Measurements from ENCODE around the gene GDPGP1. TPM values are rescaled to one million over a fixed set of nuclear protein-coding genes. Genes with fewer than 3 reads are reported as not detected.
"Not testable (repeated sequence)": the region's sequence is repeated elsewhere in the genome, so short reads cannot be mapped to it uniquely, and the experiment has no call there.

GDPGP1 gene
- polyA plus RNA-seq, 5 donors: 1.7 to 4.6 (median 4.3) TPM

DNA sequence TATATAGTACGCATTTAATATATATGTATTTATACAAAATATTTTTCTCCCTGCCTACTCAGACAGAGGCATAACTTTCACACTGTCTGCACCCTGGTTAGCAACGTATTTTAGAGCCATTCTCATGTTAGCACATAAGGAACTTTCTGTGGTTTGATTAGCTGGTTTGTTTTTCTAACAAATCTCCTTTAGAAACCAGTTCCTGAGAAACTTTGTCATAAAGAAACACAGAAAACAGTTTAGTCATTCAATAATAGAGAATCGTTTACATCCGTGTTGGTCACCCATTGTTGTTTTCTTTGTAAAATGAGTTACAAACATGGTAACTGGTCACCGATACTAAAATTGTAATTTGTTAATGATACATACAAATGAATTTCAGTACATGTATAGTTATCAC, 25.5 kb downstream of the GDPGP1 start:
- no peak for DNase-seq

DNA sequence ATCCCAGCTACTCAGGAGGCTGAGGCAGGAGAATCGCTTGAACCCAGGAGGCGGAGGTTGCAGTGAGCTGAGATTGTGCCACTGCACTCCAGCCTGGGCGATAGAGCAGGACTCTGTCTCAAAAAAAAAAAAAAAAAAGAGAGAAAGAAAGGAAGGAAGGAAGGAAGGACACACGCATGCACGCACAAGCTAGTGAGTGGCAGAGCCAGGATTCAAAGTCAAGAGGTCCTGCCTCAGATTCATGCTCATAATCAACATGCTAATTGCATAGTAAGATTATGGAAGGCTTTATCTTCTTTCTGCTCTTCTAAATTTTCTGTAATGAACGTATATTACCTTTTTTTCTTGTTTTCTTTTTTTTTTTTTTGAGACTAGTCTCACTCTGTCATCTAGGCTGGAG, 26.7 kb downstream of the GDPGP1 start:
- DNase-seq: not testable (repeated sequence)

DNA sequence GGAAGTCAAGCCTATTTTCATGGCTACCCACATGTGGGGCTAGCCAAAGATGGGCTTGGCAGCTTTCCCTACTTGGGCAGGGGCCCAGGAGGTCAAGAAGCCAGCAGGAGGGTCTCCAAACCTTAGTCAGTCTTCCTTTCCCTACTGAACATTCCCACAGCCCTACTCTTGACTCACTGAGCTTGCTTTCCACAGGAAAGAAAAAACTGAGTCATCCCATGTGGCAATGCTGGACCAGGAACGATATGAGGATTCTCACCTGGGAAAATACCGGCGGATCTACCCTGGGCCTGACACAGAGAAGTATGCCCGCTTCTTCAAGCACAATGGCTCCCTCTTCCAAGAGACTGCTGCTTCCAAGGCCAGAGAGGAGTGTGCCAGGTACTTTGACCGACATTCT, 27.8 kb downstream of the GDPGP1 start:
- DNase-seq: no peak

DNA sequence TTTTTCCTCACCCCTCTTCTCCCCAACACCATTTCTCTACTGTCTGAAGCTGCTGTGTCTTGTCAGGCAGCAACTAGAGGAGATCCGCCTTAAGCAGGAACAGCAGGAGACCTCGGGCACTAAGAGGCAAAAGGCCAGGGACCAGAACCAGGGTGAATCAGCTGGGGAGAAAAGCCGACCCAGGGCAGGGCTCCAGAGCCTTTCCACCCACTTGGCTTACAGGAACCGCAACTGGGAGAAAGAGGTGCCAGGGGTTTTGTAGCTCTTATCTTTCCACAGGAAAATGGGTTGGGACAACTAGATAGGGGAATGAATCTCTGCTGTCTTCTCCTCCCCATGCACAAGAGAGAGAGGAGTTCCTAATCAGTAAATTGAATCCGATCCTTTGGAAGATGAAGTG, 28.4 kb downstream of the GDPGP1 start:
- DNase-seq: no peak

DNA sequence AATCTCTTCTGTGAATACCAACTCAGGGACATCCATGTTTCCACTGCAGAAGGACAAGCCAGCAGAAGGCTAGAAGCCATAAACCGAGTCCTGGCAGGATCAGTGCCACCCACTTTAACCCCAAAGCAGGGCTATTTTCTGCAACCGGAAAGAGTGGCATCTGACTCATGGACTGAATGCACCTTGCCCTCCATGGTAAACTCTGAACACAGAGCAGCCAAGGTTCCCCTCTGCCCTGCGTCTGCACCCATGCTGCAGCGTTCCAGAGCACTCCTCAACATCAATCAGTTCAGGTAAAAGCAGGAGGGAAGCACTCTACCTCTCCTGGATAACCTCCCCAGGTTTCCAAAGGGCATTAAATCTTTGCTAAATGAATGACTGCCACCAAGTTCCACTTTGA, 30.7 kb downstream of the GDPGP1 start:
- no peak for DNase-seq

DNA sequence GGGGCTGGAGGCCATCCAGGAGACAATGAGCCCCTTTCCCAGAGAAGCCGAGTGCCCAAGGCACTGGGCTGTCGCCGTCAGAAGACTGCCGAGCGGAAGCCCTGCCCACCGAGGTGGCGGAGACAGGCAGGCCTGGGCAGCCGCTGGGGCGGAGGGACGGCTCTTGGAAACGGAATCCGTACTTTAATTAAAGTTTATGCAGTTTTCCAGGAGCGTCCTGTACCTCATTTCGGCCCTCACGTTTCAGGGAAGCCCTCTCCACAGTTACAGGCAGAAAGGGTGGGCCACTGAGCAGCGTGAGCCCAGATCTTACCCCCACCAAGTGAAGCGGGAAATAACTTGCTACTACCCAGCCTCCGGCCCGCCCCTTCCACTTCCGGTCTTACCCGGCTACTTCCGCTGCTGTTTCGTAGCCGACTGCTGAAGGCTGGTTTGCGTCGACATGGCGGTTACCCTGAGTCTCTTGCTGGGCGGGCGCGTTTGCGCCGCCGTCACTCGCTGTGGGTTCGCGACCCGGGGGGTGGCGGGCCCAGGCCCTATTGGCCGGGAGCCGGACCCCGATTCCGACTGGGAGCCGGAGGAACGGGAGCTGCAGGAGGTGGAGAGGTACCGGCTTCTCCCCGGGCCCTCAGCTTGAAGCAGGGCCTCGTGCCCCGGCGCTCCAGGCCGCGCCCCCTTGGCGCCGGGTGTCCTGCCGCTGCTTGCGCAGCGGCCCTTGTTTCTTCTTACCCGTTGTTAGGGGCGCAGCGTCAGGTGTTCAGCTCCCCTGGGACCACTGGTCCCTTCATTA, 31.5 kb downstream of the GDPGP1 start, which contains the start of gene NGRN:
Gene NGRN (plus strand): TSS at position 402 of the 790 bp plus-strand sequence. CDS start 41 bp downstream, at position 443.
- DNase-seq: peak; percentile 91 to 92

DNA sequence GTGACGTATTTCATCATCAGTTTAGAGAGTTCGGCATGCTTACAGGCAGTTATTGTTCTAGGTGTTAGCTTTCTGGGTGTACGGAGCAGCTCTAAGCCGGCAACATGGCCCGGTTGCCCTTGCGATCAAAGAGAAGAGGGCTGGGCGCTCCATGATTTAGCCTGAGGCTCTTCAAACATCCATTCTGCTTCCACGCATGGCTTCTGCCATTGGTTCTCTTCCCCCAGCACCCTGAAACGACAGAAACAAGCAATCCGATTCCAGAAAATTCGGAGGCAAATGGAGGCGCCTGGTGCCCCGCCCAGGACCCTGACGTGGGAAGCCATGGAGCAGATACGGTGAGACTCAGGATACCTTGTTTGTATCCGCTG, 32.0 kb downstream of the GDPGP1 start:
- DNase-seq: no peak

DNA sequence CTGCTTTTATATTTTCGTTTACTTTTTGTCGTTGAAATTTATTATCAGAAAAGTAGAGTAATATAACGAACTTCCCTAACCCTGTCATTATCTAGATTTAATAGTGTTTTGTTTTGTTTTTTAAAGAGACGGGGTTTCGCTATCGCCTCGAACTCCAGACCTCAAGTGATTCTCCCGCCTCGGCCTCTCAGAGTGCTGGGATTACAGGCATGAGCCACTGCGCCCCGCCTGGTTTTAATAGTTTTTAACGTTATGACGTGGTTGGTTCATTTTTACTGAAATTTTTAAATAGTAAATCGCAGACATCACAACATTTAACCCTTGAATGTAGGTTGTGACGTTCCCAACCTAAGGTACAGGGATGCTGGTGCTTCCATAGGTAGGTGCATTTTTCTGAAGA, 32.5 kb downstream of the GDPGP1 start:
- no peak for DNase-seq

DNA sequence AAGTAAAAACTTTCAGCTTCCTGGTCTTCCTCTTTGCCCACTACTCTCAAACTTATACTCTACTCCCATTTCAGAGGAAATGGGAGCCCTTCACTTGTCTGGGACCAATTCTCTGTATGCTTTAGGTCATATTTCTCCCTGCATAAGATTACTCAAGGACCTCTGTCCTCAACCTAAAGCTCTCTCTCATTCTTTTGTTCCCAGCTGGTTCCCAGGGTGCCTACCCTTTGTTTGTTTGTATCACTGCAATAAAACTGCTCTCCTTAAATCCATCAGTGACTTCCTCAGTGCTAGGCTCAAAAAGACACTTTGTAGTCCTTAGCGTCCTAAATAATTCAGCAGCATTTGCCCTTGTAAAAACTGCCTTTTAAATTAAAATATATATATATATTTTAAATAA, 34.4 kb downstream of the GDPGP1 start:
- no peak for DNase-seq

DNA sequence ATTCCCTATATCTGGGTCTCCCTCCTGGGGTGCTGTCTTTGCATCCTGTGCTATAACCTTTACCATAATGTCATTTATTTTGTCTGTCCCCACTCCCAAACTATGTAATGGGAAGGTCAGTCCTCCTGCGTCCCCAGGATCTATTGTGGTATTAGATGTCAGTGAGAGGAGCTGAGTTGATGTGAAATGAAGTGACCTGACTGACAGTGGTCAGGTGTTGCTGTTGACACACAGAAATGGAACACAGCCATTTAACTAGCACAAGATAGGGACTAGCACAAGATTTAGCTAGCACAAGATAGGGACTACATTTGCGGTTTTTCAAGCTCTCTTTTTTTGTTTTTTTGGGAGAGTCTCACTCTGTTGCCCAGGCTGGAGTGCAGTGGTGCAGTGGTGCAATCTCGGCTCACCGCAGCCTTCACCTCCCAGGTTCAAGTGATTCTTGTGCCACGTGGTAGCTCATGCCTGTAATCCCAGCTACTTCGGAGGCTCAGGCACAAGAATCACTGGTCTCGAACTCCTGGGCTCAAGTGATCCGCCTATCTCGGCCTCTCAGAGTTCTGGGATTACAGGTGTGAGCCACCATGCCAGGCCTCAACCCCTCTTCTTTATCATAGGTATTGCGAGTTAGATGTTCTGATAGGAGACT, 36.6 kb downstream of the GDPGP1 start:
- no peak for DNase-seq

DNA sequence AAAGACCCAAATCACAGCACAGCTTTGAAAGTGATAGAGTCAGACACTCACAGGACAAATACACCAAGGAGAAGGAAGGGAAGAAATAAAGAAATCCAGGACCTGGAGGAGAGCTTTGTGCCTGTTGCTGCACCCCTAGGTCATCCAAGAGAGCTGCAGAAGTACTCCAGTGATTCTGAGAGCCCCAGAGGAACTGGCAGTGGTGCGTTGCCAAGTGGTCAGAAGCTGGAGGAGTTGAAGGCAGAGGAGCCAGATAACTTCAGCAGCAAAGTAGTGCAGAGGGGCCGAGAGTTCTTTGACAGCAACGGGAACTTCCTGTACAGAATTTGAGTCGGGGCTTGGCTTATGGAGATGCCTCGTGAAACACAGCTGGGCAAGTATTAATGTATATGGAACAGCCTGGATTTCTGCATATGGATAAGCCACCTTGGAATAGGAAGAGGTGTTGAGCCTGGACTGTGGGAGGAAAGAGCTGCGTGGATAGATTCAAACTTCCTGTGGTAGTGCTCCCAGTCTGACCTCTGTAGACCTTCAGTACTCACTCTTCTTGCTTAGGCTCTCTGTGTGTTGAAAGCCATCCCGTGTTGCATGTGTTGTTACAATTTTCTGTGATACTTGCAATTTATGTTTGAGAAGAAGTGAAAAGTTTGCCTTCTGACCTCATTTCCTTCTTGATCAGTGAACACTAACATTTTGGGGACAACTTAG, 37.6 kb downstream of the GDPGP1 start:
- DNase-seq: no peak

DNA sequence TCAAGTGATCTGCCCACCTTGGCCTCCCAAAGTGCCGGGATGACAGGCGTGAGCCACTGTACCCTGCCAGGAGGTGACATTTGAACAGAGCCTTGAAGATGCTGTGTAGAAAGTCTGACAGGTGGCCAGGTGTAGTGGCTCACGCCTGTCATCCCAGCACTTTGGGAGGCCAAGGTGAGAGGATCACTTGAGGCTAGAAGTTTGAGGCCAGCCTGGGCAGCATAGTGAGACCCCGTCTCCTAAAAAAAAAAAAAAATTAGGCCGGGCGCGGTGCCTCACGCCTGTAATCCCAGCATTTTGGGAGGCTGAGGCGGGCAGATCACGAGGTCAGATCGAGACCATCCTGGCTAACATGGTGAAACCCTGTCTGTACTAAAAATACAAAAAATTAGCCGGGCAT, 44.5 kb downstream of the GDPGP1 start:
- DNase-seq: not testable (repeated sequence)

DNA sequence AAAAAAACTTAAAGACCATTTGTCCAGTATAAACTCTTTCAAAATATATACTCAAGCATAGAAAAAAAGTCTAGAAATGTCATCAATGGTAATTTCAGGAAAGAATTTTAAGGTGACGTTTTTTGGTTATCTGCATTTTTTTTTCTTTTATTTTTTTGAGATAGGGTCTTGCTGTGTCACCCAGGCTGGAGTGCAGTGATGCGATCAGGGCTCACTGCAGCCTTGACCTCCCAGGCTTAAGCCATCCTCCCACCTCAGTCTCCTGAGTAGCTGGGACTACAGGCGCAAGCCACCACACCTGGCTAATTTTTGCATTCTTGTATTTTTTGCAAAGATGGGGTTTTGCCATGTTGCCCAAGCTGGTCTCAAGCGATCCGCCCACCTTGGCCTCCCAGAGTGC, 46.7 kb downstream of the GDPGP1 start:
- DNase-seq: not testable (repeated sequence)

DNA sequence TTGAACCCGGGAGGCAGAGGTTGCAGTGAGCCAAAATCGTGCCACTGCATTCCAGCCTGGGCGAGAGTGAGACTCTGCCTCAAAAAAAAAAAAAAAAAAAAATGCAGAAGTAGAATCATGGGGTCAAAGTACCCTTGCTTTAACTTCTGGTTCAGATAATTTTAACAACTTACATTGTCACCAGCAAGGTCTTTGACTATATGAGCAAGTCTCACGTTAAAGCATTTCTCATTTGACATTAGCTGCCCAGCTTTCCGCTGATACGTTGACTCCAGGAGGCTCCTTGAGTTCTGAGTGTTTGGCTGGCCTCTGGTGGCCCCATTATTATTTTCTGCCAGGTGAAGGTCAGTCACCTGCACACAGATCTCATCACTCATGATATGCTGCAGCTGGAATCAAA, 47.6 kb downstream of the GDPGP1 start:
- DNase-seq: not testable (repeated sequence)

DNA sequence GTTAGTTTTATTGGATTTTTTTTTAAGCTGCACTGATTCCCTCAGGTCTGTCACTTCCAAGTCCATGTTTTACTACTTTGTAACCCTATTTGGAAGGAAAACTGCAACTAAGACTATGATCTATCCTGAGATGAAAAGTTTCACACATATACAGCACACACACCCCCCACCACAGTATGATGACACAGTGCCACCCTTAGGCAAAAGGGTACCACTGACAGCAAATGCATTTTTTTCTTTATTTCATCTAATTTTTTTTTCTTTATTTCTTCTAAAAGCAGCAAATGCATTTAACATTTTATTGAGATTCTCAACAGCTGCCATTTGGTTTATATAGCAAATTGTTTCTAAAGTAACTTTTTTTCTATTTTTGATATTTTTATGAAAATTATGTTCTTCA, 52.7 kb downstream of the GDPGP1 start:
- DNase-seq: no peak

DNA sequence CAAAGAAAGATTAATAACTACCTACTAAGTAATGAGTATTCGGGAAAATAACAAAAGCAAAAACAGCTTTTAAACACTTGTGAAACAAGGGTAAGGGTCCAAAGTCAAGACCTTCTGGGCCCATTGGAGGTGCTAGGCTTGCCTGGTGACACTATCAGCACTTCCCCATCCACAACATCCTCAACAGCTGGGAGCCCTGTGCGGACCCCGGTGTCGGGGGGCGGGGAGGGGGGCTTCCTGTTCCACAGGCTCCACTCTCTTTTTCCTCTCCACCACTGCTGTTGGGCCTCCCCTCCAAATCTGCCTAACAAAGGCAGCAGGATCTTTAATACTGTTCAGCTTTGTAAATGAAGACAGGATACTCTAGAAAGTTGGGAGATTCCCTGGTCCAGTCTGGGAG, 53.1 kb downstream of the GDPGP1 start:
- DNase-seq: no peak

DNA sequence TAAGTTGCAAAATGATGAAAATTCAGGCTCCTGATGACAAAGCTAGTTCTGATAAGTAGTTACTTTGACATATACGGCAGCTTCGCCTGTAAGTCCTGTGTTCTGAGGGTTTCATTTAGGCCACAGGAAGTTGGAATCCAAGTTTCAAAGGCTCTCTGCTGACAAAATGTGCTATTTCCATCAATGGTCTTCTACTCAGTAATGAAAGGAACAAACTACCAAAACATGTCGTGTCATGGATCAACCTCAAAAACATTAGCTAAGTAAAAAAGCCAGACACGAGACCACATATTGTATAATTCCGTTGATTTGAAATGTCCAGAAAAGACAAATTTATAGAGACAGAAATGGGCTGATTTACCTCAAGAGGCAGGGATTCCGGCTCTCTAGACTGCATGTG, 53.9 kb downstream of the GDPGP1 start:
- DNase-seq: no peak

DNA sequence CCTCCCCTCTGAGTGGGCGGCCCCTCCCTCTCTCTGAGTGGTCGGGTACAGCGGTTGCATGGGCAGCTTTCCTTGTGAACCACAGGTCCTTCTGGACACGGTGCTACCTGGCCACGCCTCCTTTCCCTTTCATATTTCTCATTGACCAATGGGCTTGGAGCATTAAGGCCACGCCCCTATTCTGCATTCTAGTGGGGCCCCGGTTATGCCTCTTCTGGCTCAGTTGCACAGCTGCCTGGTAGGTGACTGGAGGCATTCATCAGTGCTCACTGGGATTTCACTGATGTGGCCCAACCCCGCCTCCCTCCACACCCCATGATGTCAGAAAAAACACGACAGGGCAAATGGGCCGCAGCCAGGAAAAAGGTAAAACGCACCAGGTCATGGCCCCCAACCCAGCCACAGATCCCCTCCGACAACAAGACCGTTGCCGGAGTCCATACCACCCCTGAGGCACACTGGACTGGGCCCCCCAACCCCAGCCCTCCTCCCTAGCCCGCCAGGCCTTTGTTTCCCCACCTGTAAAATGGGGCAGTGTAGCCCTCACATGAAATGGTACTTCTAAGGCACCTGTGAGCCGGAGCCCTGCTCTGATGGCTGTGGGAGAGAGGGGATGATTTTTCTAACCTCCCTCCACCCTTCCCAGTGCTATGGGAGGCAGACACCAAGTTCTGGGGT, 57.8 kb downstream of the GDPGP1 start:
- DNase-seq: no peak

DNA sequence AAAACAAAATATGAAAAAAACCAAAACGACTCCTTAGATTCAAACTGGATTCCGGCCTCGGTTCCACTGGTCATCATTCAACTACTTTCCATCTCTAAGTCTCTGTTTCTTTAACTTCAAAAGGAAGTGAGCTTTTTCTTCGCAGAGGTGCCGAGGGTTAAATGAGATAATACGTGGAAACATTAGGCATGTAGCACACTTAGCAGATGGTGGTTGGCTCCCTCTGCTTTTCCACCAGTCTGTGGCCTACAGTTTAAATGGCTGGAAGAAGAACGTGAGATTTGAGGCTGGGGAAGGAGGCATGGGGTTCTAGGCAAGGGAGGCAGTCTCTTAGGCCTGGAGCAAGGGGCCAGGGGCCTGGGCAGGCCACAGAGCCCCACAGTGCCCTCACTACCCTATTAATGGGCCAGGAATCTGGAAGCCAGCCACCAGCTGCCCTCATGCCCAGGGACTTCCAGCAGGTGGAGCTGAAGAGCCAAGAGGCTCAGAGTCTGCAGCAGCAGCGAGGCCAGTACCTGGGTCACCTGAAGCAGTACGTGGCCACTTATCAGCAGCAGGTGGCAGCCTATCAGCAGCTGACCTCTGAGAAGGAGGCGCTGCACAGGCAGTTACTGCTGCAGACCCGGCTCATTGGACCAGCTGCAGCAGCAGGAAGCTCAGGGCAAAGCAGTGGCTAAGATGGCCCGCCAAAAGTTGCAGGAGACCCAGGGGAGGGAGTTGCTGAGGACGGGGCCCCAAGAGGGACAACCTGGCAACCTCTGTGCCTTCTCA, 59.2 kb downstream of the GDPGP1 start:
- peak; percentile 50 to 55 for DNase-seq

DNA sequence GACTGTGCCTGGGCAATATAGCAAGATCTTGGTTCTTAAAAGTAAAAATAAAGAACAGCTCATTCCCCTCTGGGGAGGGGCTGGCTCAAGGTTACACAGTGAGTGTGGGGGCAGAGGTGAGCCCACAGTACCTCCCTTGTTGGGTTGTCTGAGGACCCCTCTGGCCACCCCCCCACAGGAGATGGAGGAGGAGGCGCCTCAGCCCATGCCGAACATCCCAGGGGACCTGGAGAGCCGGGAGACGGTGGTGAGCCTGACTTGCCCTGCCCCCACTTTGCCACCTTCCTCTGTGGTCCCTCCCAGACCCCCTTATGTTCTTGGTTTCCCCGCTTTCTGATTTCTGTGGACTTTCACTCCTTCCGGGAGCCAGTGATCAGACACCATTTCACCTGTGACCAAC, 60.1 kb downstream of the GDPGP1 start:
- no peak for DNase-seq

DNA sequence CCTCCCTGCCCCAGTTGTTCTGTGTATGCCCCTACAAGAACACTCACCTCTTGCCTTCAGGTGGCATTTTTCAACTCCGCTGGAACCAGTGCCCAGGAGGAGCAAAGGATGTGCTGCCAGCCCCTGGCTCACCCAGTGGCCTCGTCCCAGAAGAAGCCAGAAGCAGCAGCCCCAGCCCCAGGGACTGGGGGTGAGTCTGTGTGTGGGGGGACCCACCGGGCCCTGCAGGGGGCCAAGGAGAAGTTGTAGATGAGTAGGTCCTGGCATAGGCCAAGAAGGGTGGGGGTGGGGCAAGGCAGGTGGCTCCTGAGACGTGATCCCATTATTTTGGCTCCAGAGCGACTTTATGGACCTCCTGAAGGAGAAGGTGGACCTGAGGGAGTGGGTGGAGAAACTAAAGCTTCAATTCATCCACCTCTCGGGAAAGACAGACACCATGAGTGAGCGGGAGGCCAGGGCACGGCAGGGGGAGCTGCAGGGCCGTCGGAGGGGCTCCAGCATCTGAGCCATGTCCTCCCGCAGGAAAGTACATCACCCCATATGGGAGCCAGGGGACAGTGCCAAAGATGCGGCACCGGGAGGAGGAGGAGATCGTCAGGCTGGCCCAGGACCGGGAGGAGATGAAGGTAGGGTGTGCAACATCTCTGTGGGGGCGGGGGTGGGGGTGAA, 60.7 kb downstream of the GDPGP1 start:
- no peak for DNase-seq
